ENCODE measurements around the gene MBL2.
A peak's percentile ranks its signal among the peaks of the same experiment; 100 is the strongest.

Gene MBL2

DNA sequence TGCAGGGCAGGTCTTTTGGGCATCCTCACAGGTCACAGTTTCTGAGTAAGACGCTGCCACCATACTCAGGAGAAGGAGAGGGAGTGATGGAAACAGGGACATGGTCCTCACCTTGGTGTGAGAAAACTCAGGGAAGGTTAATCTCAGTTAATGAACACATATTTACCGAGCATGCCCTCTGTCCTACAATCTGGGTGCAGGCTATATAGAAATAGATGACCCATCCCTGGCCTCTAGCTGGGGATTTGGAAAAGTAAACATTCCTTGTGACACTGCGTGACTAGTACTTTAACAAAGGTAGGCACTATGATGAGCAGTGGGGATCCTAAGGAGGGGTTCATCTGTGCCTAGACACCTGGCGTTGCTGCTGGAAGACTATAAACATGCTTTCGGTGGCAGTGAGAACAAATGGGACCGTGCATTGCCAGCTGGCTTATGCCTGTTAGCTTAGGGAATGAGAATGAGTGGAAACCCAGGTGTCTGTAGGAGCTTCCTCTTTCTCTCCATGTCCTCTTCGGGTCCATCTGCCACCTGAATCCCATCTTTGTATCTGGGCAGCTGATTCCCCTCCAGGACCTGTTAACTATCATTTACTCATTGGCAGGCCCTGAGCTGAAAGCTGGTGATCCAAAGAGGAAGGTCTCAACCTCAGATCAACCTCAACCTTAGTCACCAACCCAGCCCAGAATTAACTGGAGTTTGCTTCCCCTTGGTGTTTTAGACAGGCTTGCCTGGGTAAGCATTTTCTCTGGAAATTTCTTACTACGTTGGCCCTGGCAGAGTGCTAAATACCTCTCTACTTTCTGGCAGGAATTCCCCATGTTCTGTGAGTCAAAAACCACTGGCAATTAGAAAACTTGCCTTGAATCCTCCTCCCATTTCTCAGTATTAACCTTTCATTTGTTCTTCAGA is 794 bp downstream of the MBL2 start:
- no peak for DNase-seq

GRCh38 chr10:52770904-52771303 is 1.7 kb downstream of the MBL2 start:
- no peak for DNase-seq

DNA sequence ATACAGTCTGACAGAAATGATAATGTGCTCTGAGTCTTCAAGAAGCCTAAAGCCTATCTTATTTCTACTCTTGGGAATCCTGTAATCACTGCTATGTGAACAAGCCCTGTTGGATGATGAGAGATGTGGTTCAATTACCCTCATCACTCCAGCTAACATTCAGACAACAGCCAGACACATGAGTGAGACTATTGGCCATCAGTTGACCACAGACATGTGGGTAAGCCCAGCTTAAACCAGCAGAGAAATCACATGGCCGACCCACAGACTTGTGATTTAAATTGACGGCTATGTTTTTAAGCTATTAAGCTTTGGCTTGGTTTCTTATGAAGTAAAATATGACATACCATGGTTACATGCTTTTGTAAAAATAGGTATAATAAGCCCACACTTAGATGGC is 2.6 kb downstream of the MBL2 start:
- DNase-seq, result no peak

DNA sequence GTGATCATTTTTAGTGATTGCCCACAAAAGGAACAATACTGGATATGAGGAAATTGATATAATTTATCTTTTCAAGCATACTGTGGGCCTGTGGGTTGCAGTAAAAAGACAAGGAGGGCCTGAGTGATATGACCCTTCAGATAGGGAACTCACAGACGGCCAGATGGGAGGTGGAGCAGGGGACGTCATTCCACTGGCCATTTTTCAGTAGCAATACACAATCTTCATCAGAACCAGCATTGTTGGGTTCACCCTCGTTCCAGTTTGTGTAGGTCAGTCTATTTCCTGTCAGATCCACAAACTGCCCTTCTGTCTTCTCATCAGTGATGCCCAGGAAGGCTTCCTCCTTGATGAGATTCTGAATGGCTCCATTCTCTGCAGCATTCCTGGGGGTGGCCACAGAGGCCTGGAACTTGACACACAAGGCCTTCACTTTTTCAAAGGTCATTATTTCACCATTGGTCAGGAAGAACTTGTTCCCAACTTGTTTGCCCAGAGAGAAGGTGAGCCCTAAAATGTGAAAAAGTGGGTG is 4.5 kb downstream of the MBL2 start:
- no peak for DNase-seq

DNA sequence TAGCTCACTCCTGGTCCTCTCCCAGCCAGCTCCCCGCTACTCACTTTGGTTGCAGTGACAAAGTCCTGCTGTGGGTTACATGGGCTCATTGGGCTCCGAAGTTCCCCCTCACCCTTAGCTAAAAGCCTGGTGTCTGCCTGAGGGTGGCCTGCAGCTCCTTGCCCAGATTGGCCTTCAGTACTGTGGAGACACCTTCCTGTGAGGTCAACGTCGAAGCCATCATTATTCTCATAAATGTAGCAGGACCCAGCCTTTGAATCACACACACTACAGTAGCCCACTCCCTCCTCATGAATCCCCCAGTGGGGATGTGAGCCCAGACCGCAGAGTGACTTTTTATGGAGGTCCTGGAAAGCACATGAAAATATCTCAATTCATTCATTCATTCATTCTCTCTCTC is 10.5 kb downstream of the MBL2 start:
- no peak for DNase-seq

DNA sequence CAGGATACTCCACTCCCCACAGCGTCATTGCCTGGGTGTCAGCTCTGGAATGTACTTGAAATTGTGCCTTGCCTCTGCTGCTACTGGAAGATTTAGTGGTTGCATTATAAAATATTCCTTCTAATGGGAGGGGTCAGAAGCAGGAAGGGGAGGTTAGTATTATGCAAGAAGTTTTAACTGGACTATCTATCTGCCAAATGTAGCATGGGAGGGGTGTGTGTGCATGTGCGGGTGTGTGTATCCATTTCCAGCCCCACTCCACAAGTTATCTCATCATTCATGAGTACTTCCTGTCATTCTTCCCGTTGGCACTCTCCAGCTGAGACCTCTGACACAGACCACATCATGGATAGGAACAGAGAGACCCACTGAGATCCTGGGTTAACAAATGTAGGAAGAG is 13.4 kb downstream of the MBL2 start:
- DNase-seq, result no peak

GRCh38 chr10:52758406-52758805 is 14.2 kb downstream of the MBL2 start:
- no peak for DNase-seq

DNA sequence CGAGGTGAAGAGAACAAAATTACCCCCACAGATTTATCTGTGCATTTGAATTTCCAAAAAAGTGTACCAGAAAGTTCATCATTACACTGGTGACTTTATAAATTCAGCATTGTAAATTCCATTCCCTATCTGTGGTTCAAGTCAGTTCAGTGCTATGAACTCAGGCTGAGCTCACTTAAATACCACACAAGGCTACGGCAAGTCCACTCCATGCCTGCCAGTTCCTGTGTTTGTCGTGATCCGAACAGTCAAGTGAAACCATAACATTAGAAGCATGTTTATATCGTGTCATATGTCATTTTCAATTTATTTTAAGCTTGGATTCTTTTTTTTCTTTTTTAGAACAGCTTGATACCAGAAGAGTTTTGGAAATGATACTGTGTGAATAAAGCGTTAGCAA is 14.8 kb downstream of the MBL2 start:
- no peak for DNase-seq

DNA sequence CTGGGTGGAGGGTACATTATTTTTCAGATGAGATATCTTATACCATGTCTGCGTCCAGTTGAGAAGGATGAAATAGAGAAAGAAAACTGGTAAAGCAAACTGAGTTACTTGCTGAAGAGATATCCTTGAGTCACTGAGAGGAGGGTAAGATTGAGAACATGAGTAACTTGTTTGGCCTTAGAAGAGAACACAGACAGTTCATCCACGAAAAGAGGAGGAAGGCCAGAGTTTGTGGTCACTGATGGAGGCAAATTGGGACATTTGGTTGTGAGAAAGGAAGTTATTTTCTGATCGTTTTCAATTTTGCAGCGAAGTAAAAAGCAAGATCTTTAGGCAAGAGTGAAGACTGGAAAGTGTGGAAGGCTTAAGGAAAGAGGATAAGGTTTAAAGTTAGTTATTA is 15.6 kb downstream of the MBL2 start:
- no peak for DNase-seq

- DNase-seq, result no peak
Observed at GRCh38 chr10:52756295-52756694, 16.3 kb downstream of the MBL2 start.

DNA sequence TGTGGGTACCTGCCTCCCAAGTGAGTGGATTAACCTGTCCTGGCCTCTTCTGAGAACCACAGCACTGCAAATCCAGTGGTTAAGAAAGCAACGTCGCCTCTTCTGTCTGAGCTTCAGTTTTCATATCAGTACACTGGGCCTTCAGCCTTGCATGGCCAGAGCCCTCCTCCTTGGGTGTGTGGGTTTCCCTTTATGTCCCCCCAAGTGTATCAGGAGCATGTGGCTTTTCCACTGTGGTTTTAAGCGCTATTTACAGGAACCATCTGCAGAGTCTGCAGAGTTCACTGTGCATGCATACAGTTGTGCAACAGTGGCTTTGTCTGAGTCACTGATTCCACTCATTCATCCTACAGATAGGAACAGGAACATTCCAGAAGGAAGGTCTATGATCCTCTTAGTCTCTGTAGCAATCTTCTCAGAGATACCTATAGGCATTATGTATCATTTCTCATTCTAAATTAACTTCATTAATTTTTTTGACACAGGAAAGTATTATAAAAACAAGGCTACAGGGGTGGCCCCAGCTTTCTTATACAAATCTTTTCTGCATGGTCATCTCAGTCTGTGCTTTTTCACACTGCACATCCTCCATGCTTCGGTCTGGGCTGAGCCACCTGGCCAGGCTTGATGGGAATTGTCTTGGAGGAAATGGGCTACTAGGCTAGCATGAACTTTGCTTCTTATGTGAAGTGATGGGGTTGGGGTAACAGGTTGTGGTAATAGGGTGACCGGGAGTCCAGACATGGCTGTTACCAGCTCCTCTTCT is 17.1 kb downstream of the MBL2 start:
- DNase-seq, result no peak

DNA sequence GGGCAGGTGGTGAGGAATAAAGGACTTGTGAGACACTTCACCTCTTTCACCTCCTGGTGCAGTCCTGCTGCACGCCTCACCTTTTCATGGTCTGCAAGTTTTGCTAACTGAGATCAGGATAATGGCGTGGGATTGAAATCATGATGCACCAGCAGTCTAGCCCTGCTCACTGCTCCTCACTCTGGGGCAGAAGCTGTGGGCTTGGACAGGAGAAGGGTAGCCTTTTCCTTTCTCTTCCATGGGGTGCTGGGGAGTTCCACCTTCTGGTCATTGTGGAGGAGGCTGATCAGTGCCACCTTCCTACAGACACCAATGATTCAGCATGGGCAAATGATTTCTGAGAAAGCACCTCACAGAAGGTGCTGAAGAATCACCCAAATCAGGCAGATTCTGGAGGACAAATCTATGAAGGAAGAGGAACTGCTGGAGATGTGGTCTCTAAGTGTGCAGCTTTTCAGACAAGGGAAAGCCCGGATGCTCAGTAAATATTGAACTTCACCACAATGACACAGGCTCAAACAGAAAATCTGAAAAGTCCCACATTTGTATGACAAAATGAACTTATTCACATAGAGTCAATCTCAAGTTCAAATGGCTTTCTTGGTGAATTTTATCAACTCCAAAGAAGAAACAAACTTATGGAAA is 19.7 kb downstream of the MBL2 start:
- no peak for DNase-seq

DNA sequence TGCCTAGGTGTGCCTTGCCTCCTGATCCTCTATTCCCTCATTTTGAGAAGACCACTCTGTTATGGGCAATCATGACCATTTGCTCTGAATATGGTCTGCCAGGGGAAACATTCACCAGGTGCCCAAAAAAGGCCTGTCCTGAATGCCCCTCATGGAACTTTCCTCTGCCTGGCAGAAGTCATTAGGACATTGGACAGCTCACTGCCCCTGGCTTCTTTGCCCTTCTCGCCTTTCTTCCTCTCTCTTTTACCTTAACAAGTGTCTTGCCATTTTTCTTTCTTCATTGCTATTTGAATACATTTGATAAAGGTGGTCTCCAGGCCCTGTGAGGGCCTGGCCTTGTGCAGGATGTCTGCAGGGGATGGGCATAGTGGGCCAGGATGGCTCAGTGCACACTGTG is 20.3 kb downstream of the MBL2 start:
- DNase-seq, result no peak

DNA sequence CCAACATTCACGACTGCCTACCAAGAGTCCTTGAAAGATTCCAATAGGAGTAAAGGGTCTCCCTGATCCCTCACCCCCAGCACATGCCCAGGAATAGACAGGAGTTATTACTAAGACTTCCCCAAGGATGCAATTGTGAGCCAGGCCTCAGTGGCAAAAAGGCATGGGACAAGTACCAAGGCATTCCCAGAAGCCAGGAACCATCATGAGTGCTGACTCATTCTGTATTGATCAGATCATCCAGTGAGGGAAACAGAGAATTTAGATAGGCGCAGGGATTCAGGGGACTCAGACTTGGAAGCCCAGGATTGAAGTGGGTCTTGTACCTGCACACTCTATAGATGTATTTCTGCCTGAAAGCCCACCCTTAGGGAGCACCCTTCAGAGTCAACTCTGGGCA is 21.2 kb downstream of the MBL2 start:
- DNase-seq, result no peak

DNA sequence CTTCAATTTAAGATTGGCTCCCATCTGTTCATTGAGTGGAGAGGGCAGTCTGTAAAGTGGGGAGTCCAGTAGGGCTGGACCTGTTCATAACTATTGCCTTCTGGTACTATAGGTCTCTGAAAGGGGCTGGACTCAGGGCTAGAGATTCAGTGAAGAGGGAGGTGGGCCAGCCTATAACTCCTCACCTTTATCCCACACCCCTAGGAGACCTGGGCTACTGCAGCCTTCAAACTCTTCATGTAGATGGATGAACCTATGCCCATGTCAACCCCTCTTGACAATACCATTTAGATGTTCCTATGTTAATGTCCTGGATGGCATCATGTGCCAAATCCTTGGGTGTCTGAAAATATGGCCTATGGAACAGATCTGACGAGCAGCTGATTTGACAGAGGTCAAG is 22.0 kb downstream of the MBL2 start:
- DNase-seq, result no peak

DNA sequence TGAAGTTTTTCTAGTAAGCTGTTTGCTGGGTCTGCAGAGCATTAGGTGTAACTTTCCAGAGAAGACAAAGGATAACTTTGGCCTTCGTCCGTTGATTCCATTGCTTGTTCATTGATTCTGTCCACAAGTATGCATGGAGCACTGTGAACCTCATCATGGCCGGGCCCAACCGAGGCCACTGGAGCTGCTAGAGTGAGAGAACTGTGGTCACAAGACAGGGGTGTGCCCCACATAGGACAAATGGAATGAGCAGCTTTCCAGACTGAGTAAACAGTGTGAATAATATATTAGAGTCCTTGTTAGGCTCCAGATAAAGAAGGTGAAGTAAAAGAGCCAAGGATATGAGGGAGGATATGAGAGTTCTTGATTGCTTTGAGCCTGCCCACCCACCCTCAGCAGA is 24.9 kb downstream of the MBL2 start:
- no peak for DNase-seq

DNA sequence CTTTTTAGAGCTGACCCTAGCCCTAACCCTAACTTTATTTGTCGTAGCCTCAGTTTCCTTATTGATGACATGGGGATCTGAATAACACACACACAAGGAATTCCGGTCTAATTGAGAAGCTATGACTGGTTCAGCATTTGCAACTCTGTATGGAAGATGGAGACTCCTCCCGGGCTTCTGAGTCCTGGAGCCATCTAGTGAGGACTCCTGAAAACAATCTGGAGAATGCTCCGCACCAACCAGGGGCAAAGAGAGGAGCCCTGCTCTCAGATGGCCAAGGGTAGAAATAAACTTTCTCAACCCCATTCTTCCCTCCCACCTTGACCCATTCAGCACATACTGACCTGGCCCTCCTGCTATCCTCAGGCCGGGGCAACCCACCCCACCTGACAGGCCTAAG is 26.4 kb downstream of the MBL2 start:
- no peak for DNase-seq

DNA sequence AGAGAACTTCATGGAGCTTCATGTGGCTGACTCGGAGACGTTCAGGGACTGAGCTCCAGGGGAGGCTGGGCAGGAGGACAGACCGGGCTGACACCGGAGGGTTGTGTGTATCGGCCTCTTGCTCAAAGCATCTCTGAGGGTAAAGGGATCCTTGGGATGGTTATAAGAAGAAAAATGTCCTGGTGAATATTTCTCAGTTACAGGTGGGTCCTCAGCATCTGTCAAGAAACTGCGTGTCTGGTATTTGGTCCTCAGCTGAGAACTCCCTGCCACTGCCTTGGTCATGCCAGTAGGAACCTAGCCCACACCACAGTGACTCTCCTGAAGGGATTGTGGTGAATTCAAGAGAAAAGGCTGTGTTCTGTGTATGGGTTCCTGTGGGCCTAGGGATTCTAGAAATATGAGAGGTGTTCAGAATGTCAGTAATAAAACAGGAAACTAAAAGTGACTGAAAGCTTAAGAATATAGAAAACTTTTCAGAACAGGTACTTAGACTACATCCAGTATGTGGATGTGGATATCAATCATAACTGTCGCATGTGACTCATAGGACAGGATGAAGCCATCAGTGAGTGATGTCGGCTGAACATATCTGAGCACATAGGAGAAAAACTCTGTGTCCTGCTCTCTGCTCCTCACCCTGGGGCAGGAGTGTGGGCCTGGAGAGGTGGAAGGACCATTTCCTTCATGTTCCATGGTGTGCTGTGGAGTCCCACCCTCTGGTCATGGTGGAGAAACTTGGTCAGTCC is 28.4 kb downstream of the MBL2 start:
- DNase-seq, result no peak

DNA sequence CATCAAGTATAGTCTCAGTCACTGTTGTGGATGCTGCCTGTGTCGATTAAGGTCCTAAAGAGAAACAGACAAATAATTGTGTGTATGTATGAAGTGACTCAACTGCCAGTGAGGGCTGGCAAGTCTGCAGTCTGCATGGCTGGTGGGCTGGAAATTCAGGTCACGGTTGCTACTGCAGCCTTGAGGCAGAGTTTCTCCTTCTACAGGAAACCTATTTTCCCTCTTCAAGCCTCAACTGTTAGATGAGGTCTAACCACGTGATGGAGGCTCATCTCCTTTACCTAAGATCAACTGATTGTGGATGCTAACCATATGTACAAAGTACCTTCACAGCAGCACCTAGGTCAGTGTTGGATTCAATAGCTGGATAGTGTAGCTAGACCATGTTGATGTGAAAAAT is 29.9 kb downstream of the MBL2 start:
- no peak for DNase-seq

- DNase-seq, result no peak
Observed at GRCh38 chr10:52741851-52742250, 30.7 kb downstream of the MBL2 start.

DNA sequence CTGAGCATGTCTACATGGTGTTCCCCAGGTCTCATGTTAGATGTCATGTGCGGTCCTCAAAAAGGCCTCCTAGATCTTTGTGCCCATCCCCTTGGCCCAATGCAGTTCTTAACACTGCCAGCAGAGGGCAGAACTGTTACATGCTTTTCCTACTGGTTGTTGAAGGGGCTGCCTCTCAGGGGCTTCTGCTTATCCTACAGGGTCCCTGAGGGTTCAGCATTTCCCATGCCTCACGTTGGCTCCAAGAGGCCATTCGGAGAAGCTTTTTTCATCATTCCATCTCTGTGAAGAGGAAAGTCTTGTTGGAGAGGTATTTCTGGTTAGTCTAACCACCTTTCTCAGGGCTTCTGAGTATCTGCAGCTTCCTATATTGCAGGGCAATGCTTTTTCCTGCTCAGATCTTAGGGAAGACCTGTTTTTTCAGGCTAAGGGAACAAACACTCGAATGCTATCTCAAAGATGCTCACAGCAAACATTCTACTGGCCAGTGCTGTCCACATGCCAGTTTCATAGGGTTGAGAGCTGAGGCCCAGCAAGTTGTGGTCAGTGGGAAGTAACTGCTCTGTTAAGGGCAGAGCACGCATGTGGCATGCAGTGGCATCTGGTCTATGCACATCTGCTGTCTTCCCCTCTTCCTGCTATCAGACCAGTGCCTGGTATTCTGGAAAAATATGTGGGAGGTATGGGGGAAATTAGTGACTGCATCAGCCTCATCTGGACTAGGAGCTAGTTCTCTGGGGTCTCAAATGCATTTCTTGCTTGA is 31.5 kb downstream of the MBL2 start:
- peak in 1 of 2 experiments; percentile 11 for DNase-seq

DNA sequence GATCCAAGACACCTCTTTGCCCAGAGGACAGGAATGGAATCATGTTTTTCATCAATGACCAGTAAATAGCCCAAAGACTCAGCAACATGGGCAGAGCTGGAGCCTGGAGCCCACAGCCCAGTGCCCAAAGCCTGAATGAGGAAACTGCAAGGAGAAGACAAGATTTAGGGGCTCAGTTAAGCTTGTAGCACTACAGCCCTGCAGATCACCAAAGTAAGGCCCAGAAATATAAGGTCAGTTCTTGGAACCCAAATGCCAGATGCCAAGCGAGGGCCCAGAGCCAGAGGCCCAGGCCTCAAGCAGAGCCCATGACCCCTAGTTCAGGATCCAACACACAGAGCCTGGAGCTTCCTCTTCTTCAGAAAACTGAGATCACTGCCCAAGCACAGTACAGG is 32.4 kb downstream of the MBL2 start:
- no peak for DNase-seq
